Caco-2 (cell line): Measurements from ENCODE around the gene HYOU1. TPM values are rescaled to one million over a fixed set of nuclear protein-coding genes. Genes with fewer than 3 reads are reported as not detected.

Experiments used
- BruUV-seq: library from RNA; stranded (reverse); fragments of 400-500 nt; replicated peaks from 2 replicates; lab custom pipeline; 2021; lab: Mats Ljungman, UMichigan
- CTCF ChIA-PET: fragments of 300-600 bp; sonication (Branson Sonifier 250); formaldehyde crosslinking; loops from one replicate; lab custom pipeline; 2022; ENCODE audit warnings: antibody characterized with exemption; lab: Charles Lee
- POLR2A ChIA-PET: fragments of 300-600 bp; sonication (Branson Sonifier 250); formaldehyde crosslinking; loops from one replicate; lab custom pipeline; 2022; ENCODE audit warnings: antibody characterized with exemption; lab: Charles Lee
- DNase-seq, 2 experiments: peaks; one replicate each; pipeline versions ENCODE4 v3.0.0 to v3.0.0-alpha.2; 2020 to 2022
- H3K27me3 ChIP-seq: replicated peaks from 2 replicates; pipeline ENCODE4 v1.6.0; 2011; ENCODE audit warnings: low read length; ENCODE audit not compliant: control insufficient read depth, insufficient read depth
- H3K36me3 ChIP-seq: 2 replicates; pipeline ENCODE4 v1.5.1; 2011; ENCODE audit warnings: low read length; ENCODE audit not compliant: control insufficient read depth, insufficient read depth
- H3K4me1 ChIP-seq: fragments of 250-450 bp; sonication (Bioruptor Pico); 2 replicates; pipeline ENCODE4 v1.5.1; 2020; ENCODE audit warnings: mild to moderate bottlenecking
- H3K4me3 ChIP-seq: 2 replicates; pipeline ENCODE4 v1.5.1; 2011; ENCODE audit warnings: low read depth, mild to moderate bottlenecking, control low read depth, low read length
- H3K9me3 ChIP-seq: fragments of 250-450 bp; sonication (Bioruptor Pico); 2 replicates; pipeline ENCODE4 v1.5.1; 2020; ENCODE audit warnings: mild to moderate bottlenecking, moderate library complexity
- H3K27ac Mint-ChIP-seq: one replicate; pipeline ENCODE4 v1.8.0; 2022; ENCODE audit warnings: mixed read lengths; ENCODE audit not compliant: unreplicated experiment
- H3K27me3 Mint-ChIP-seq: one replicate; pipeline ENCODE4 v1.8.0; 2022; ENCODE audit warnings: mixed read lengths; ENCODE audit not compliant: insufficient read depth, unreplicated experiment
- H3K36me3 Mint-ChIP-seq: one replicate; pipeline ENCODE4 v1.8.0; 2022; ENCODE audit warnings: mild to moderate bottlenecking, mixed read lengths; ENCODE audit not compliant: insufficient read depth, unreplicated experiment
- H3K4me1 Mint-ChIP-seq: one replicate; pipeline ENCODE4 v1.8.0; 2022; ENCODE audit warnings: low read depth, mixed read lengths; ENCODE audit not compliant: unreplicated experiment
- H3K4me3 Mint-ChIP-seq: one replicate; pipeline ENCODE4 v1.8.0; 2022; ENCODE audit warnings: mild to moderate bottlenecking, moderate library complexity, mixed read lengths; ENCODE audit not compliant: unreplicated experiment
- H3K9me3 Mint-ChIP-seq: one replicate; pipeline ENCODE4 v1.8.0; 2022; ENCODE audit warnings: mixed read lengths; ENCODE audit not compliant: unreplicated experiment
- CTCF ChIP-seq, 2 experiments: fragments of 200-600 bp in 1 of 2; IDR thresholded peaks; 1 replicate in 1 of 2; 2 replicates in 1 of 2; pipeline versions ENCODE4 v1.5.1 to v1.8.0; 2011 to 2022; ENCODE audit warnings: antibody characterized with exemption in 1 of 2, control low read depth in 1 of 2, inconsistent platforms in 1 of 2, low read depth in 1 of 2, low read length in 1 of 2, mild to moderate bottlenecking in 1 of 2, moderate library complexity in 1 of 2; ENCODE audit not compliant: insufficient read depth in 1 of 2, severe bottlenecking in 1 of 2, unreplicated experiment in 1 of 2
- intact Hi-C: fragments of 100-400 bp; cut with micrococcal nuclease; formaldehyde crosslinking; loops from one replicate; pipeline ENCODE4 v1.10.0; 2022; ENCODE audit not compliant: unreplicated experiment
- total RNA-seq: library from RNA; stranded (reverse); gene quantifications from 2 replicates; pipeline ENCODE4 v1.2.3, GENCODE V29; 2022

The HYOU1 gene
- total RNA-seq, 1 experiment from 2014 or later = 366 TPM

GRCh38 chr11:119091178-119091577, 34.2 kb upstream of the HYOU1 start:
- Mint-ChIP-seq H3K27me3 (no peaks in the 10 kb centered on the region), H3K4me3 (no peak overlapping the region), H3K36me3 (peaks cover 60% of the 10 kb centered on the region), H3K4me1 (peaks cover 13% of the 10 kb centered on the region), H3K27ac (no peak overlapping the region), H3K9me3 (no peaks in the 10 kb centered on the region)
- H3K4me1 ChIP-seq = peaks cover 15% of the 10 kb centered on the region
- no peaks in the 10 kb centered on the region for H3K27me3 ChIP-seq
- intact Hi-C loops = no loop called here
- peaks cover 7% of the 10 kb centered on the region for H3K36me3 ChIP-seq
- H3K9me3 ChIP-seq = no peaks in the 10 kb centered on the region
- no TSS peak for BruUV-seq
- TF ChIP-seq CTCF (IDR thresholded peaks at IDR 0.05; ENCODE audit: insufficient read depth in 1 of 2, low read depth in 1 of 2, low read length in 1 of 2, severe bottlenecking in 1 of 2, unreplicated experiment in 1 of 2) = no peak
- ChIA-PET CTCF (interaction anchor here (0.5 to 1.0 kb wide), 3 partner anchors 24 to 41 kb away, joined by 3 to 4 read pairs (median 3); partner anchors contain the start of gene VPS11), POLR2A (interaction anchor here (0.6 to 2.2 kb wide), 5 partner anchors 16 to 47 kb away, joined by 3 to 12 read pairs (median 3); partner anchors contain the start of genes C2CD2L, HINFP and VPS11)
- DNase-seq = no peak
- no peak overlapping the region for H3K4me3 ChIP-seq

- no peak overlapping the region for H3K4me3 Mint-ChIP-seq
- no peaks in the 10 kb centered on the region for H3K9me3 Mint-ChIP-seq
- intact Hi-C loops = no loop called here
- peaks cover 7% of the 10 kb centered on the region for H3K4me1 Mint-ChIP-seq
- H3K27ac Mint-ChIP-seq = no peak overlapping the region
- DNase-seq = no peak
- H3K36me3 ChIP-seq = peaks cover 7% of the 10 kb centered on the region
- POLR2A ChIA-PET = interaction anchor here (0.8 to 1.4 kb wide), 3 partner anchors 13 to 32 kb away, joined by 3 to 6 read pairs (median 5); partner anchors contain the start of genes HINFP and VPS11
- H3K36me3 Mint-ChIP-seq = peaks cover 56% of the 10 kb centered on the region
- H3K27me3 Mint-ChIP-seq = no peaks in the 10 kb centered on the region
- H3K4me1 ChIP-seq = peaks cover 18% of the 10 kb centered on the region
- no peaks in the 10 kb centered on the region for H3K9me3 ChIP-seq
- no peak overlapping the region for H3K4me3 ChIP-seq
- no peak for TF ChIP-seq CTCF (IDR thresholded peaks at IDR 0.05; ENCODE audit: insufficient read depth in 1 of 2, low read depth in 1 of 2, low read length in 1 of 2, severe bottlenecking in 1 of 2, unreplicated experiment in 1 of 2)
- CTCF ChIA-PET = interaction anchor here (1.0 kb wide), 1 partner anchor 22 kb away, joined by 3 read pairs; no protein-coding TSS in a partner anchor
- H3K27me3 ChIP-seq = no peaks in the 10 kb centered on the region
- no TSS peak for BruUV-seq
Observed at GRCh38 chr11:119089319-119089718, 32.3 kb upstream of the HYOU1 start.

- H3K4me1 ChIP-seq = peaks cover 20% of the 10 kb centered on the region
- intact Hi-C loops = no loop called here
- H3K27me3 ChIP-seq = no peaks in the 10 kb centered on the region
- H3K4me1 Mint-ChIP-seq = peaks cover 7% of the 10 kb centered on the region
- TF ChIP-seq CTCF (IDR thresholded peaks at IDR 0.05; ENCODE audit: insufficient read depth in 1 of 2, low read depth in 1 of 2, low read length in 1 of 2, severe bottlenecking in 1 of 2, unreplicated experiment in 1 of 2) = no peak
- no peak overlapping the region for H3K4me3 Mint-ChIP-seq
- peaks cover 7% of the 10 kb centered on the region for H3K36me3 ChIP-seq
- H3K36me3 Mint-ChIP-seq = peaks cover 51% of the 10 kb centered on the region
- no TSS peak for BruUV-seq
- H3K9me3 Mint-ChIP-seq = no peaks in the 10 kb centered on the region
- no peaks in the 10 kb centered on the region for H3K9me3 ChIP-seq
- ChIA-PET POLR2A (interaction anchor here (0.8 to 1.3 kb wide), 2 partner anchors 21 to 33 kb away, joined by 3 to 6 read pairs; partner anchors contain the start of genes HINFP and VPS11), CTCF (interaction anchor here (1.0 kb wide), 1 partner anchor 21 kb away, joined by 3 read pairs; no protein-coding TSS in a partner anchor)
- no peak overlapping the region for H3K4me3 ChIP-seq
- H3K27ac Mint-ChIP-seq = no peak overlapping the region
- DNase-seq = no peak
- H3K27me3 Mint-ChIP-seq = no peaks in the 10 kb centered on the region
Observed at GRCh38 chr11:119088406-119088805, 31.4 kb upstream of the HYOU1 start.
